ENCODE data around the gene ARHGAP26. TPM values are rescaled to one million over a fixed set of nuclear protein-coding genes. Genes with fewer than 3 reads are reported as not detected.

ARHGAP26 gene
- total and polyA plus RNA-seq, 7 donors, result 5.4 to 25.5 (median 19.1) TPM

DNA sequence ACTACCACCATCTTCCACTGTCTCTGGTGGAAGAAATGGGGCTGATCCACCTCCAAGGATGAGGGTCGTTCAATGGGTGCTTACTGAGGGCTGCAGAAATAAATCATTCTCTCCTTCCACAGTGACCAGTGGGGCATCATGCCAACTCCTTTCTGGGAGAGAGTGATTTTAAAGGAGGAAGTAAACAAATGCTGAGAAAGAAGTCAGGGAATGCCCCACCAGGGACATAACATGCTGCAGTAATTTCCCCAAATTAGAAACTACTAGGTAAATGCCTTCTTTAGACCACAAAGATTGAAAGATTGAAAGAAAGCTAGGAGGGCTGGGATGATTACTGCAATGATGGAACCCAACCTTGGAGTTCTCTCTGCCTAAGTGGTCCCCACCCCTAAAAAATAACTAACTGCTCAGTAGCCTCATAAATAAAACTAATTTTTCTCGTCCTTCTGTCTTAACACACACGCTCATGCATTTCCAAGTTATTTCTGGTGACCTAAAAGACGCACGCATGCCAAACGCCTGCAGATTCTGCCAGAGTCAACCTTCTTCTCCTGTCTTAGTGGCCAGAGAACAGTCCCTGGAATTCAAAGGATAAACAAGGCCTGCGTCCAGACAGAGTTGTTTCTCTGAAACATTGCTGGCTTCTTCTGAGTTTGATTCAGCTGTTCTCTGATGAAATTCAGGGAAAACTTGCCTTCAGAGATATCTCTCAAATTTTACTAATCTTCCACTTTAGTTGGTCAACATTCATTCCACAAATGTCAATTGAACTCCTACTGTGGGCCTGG lies 383.3 kb downstream of the ARHGAP26 start:
- Histone ChIP-seq H3K27ac (peak overlapping the region; percentile 34 to 81 (median 67)), H3K27me3 (no peaks in the 10 kb centered on the region), H3K4me3 (no peak overlapping the region), H3K9me3 (no peaks in the 10 kb centered on the region), H3K36me3 (no peaks in the 10 kb centered on the region), H3K4me1 (peaks cover 0 to 44% (median 39%) of the 10 kb centered on the region in 4 donors)
- peak; percentile 93 for DNase-seq
- intact Hi-C loops (cut with DNase I), result no loop called here
- WGBS, 2 donors, result 75 to 81% methylated on average over 7 of the region's 7 CpGs
- TF ChIP-seq POLR2AphosphoS5 (IDR thresholded peaks at IDR 0.05) (peak; percentile 48 to 80 (median 68)), POLR2A (IDR thresholded peaks at IDR 0.05) (no peak), EP300 (IDR thresholded peaks at IDR 0.05) (peak in 1 of 4 donors; percentile 31), CTCF (IDR thresholded peaks at IDR 0.05) (no peak)

- 83 to 92% methylated on average over 5 of the region's 5 CpGs for WGBS, 2 donors
- peak overlapping the region; percentile 34 to 81 (median 67) for H3K27ac ChIP-seq
- intact Hi-C loops (cut with DNase I), result no loop called here
These were observed 384.6 kb downstream of the ARHGAP26 start for GRCh38 chr5:143154510-143155370.

DNA sequence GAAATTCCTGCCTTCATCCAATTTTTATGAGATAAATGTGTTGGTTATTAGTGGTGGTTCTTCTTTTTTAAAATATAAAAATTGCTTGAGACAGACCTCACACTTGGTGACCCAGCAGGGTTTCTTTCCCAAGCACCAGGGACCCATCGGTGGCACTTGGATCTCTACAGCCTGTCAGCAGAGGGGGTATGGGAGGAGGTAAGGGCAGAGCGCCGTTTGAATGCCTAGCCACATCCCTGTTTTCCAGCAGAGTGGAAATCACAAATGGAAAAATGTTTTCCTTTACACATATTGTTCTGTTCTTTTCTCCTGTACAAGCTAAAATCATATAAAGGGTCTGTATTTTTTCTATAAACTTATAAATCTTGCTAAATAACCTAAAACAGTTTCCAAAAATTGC lies 385.3 kb downstream of the ARHGAP26 start:
- Histone ChIP-seq H3K4me1 (peaks cover 0 to 43% (median 39%) of the 10 kb centered on the region in 4 donors), H3K27ac (peak overlapping the region; percentile 31 to 81 (median 52)), H3K36me3 (no peaks in the 10 kb centered on the region), H3K4me3 (no peak overlapping the region), H3K9me3 (no peaks in the 10 kb centered on the region), H3K27me3 (no peaks in the 10 kb centered on the region)
- TF ChIP-seq POLR2AphosphoS5 (IDR thresholded peaks at IDR 0.05), result no peak
- TF ChIP-seq POLR2A (IDR thresholded peaks at IDR 0.05), result no peak
- no peak for TF ChIP-seq EP300 (IDR thresholded peaks at IDR 0.05)
- TF ChIP-seq CTCF (IDR thresholded peaks at IDR 0.05), result no peak
- 77 to 86% methylated on average over 3 of the region's 3 CpGs for WGBS, 2 donors
- DNase-seq, result no peak
- intact Hi-C loops (cut with DNase I), result no loop called here

More at GRCh38 chr5:143154510-143155370, 384.6 kb downstream of the ARHGAP26 start:
- Histone ChIP-seq H3K4me1 (peaks cover 0 to 43% (median 39%) of the 10 kb centered on the region in 4 donors), H3K4me3 (no peak overlapping the region), H3K9me3 (no peaks in the 10 kb centered on the region), H3K36me3 (no peaks in the 10 kb centered on the region), H3K27me3 (no peaks in the 10 kb centered on the region)
- TF ChIP-seq POLR2AphosphoS5 (IDR thresholded peaks at IDR 0.05) (no peak), POLR2A (IDR thresholded peaks at IDR 0.05) (no peak), EP300 (IDR thresholded peaks at IDR 0.05) (no peak), CTCF (IDR thresholded peaks at IDR 0.05) (no peak)
- no peak for DNase-seq

DNA sequence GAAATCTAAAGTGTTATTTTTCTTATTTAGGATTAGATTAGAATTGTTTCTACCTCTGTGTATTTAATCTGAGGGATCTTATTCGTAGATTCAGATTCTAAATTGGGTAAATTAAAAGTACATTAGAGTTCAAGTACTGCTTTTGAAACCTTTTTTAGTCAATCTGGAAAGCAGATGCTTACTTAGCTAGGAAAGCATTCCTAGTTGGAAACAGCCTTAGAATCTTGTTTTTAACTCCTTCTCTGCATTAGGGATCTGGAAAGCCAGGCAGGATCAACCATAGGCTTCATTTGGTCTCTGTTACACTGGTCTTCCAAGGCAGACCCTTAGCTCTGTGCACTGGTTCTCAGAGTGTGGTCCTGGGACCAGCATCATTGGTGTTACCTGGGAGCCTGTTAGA lies 385.9 kb downstream of the ARHGAP26 start:
- intact Hi-C loops (cut with DNase I), result no loop called here

More for the DNA sequence above, 385.9 kb downstream of the ARHGAP26 start:
- Histone ChIP-seq H3K36me3 (no peaks in the 10 kb centered on the region), H3K4me1 (peaks cover 0 to 43% (median 39%) of the 10 kb centered on the region in 4 donors), H3K27me3 (no peaks in the 10 kb centered on the region), H3K27ac (peak overlapping the region in 2 of 4 donors; percentile 69 to 81), H3K4me3 (no peak overlapping the region), H3K9me3 (no peaks in the 10 kb centered on the region)
- WGBS, 2 donors, result 71 to 88% methylated on average over 1 of the region's 1 CpG
- DNase-seq, result no peak
- TF ChIP-seq CTCF (IDR thresholded peaks at IDR 0.05) (no peak), POLR2A (IDR thresholded peaks at IDR 0.05) (no peak), EP300 (IDR thresholded peaks at IDR 0.05) (no peak), POLR2AphosphoS5 (IDR thresholded peaks at IDR 0.05) (no peak)

Measured in sigmoid colon (tissue), 7 donors.